ENCODE results near the gene KLHL36.

The KLHL36 gene

GRCh38 chr16:84633622-84634021, 14.7 kb upstream of the KLHL36 start:
- no peak for TF ChIP-seq POLR2AphosphoS5 (IDR thresholded peaks at IDR 0.05; ENCODE audit: low read depth, low read length)
- TF ChIP-seq POLR2A (IDR thresholded peaks at IDR 0.05; ENCODE audit: low read depth, low read length), result no peak
- no peak for TF ChIP-seq TAF1 (IDR thresholded peaks at IDR 0.05; ENCODE audit: borderline replicate concordance, low read depth, low read length)
- FAIRE-seq (no peak), DNase-seq (ENCODE audit: insufficient read length) (no peak)

DNA sequence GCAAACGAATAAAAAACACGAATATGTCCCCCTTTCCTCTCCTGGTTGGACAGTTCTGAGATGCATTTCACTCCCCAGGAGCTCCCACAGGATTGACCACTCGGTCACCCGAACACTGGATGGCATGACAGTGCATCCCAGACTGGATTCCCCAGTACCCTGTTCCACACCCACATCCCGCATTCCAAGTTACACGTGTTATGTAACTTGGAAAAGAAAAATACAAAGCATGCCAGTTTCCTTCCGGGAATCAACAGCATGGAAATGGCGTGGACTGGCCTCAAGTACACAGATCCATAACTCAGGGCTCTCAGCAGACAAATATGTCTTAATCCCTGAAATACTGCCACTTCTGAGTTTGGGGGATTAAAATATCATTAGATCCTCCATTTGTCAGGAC, 12.6 kb upstream of the KLHL36 start:
- FAIRE-seq, result no peak
- no peak for DNase-seq (ENCODE audit: insufficient read length)
- TF ChIP-seq POLR2A (IDR thresholded peaks at IDR 0.05; ENCODE audit: low read depth, low read length), result no peak
- no peak for TF ChIP-seq TAF1 (IDR thresholded peaks at IDR 0.05; ENCODE audit: borderline replicate concordance, low read depth, low read length)
- TF ChIP-seq POLR2AphosphoS5 (IDR thresholded peaks at IDR 0.05; ENCODE audit: low read depth, low read length), result no peak

DNA sequence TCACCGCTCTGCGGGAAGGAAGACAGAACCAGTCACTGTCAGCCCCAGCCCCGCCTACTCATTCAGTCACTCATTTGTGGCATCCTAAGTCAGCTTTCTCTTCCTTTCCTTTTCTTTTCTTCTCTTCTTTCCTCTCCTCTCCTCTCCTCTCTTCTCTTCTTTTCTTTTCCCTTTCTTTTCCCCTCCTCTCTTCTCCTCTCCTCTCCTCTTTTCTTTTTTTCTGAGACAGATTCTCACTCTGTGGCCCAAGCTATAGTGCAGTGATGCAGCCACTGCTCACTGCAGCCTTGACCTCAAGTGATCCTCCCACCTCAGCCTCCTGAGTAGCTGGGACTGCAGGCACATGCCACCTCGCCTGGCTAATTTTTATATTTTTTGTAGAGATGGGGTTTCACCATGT, 10.6 kb upstream of the KLHL36 start:
- FAIRE-seq, result no peak
- no peak for DNase-seq (ENCODE audit: insufficient read length)
- TF ChIP-seq TAF1 (IDR thresholded peaks at IDR 0.05; ENCODE audit: borderline replicate concordance, low read depth, low read length) (no peak), POLR2AphosphoS5 (IDR thresholded peaks at IDR 0.05; ENCODE audit: low read depth, low read length) (no peak), POLR2A (IDR thresholded peaks at IDR 0.05; ENCODE audit: low read depth, low read length) (no peak)

GRCh38 chr16:84638231-84638806, 10.0 kb upstream of the KLHL36 start:
- FAIRE-seq (no peak), DNase-seq (ENCODE audit: insufficient read length) (no peak)
- TF ChIP-seq POLR2AphosphoS5 (IDR thresholded peaks at IDR 0.05; ENCODE audit: low read depth, low read length) (no peak), TAF1 (IDR thresholded peaks at IDR 0.05; ENCODE audit: borderline replicate concordance, low read depth, low read length) (no peak), POLR2A (IDR thresholded peaks at IDR 0.05; ENCODE audit: low read depth, low read length) (no peak)

GRCh38 chr16:84640145-84640544, 8.2 kb upstream of the KLHL36 start:
- TF ChIP-seq POLR2A (IDR thresholded peaks at IDR 0.05; ENCODE audit: low read depth, low read length) (no peak), TAF1 (IDR thresholded peaks at IDR 0.05; ENCODE audit: borderline replicate concordance, low read depth, low read length) (no peak), POLR2AphosphoS5 (IDR thresholded peaks at IDR 0.05; ENCODE audit: low read depth, low read length) (no peak)
- DNase-seq (ENCODE audit: insufficient read length), result no peak
- no peak for FAIRE-seq

DNA sequence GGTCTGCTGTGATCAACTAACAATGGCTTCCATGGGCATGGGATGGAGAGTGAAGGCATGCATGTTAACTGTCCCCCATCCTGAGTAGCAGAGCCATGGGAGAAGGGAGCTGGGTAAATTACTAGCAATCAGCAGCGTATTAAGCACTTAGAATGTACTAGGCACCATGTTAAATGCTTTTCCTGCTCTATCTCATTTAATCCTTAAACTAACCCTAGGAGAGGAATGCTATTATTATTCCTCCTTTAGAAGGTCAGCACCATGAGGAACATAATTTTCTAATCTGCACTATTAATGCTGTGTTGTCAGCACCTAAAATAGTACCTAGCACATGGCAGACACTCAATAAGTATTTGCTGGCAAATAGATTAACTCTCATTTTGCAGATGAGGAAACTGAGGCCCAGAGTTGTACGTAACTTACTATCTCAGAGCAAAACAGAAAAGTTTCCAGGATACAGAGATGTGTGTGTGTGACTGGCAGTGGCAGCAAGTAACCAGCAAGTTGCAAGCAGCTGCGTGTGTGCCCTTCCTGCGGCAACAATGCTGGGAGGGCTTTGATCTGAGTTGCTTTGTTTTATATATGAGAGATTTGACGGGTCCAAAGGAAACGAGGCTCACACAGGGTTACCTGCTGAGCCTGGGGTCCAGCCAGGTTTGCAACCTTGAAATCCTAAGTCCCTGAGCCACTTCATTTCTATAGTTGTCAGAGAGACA, 6.5 kb upstream of the KLHL36 start:
- no peak for FAIRE-seq

GRCh38 chr16:84643180-84643583, 5.1 kb upstream of the KLHL36 start:
- no peak for DNase-seq (ENCODE audit: insufficient read length)
- FAIRE-seq, result no peak
- no peak for TF ChIP-seq TAF1 (IDR thresholded peaks at IDR 0.05; ENCODE audit: borderline replicate concordance, low read depth, low read length)
- TF ChIP-seq POLR2A (IDR thresholded peaks at IDR 0.05; ENCODE audit: low read depth, low read length), result no peak
- no peak for TF ChIP-seq POLR2AphosphoS5 (IDR thresholded peaks at IDR 0.05; ENCODE audit: low read depth, low read length)

More for the DNA sequence above, 6.5 kb upstream of the KLHL36 start:
- no peak for TF ChIP-seq TAF1 (IDR thresholded peaks at IDR 0.05; ENCODE audit: borderline replicate concordance, low read depth, low read length)
- TF ChIP-seq POLR2A (IDR thresholded peaks at IDR 0.05; ENCODE audit: low read depth, low read length), result no peak
- no peak for TF ChIP-seq POLR2AphosphoS5 (IDR thresholded peaks at IDR 0.05; ENCODE audit: low read depth, low read length)
- no peak for DNase-seq (ENCODE audit: insufficient read length)

GRCh38 chr16:84643674-84644073, 4.6 kb upstream of the KLHL36 start:
- DNase-seq (ENCODE audit: insufficient read length) (no peak), FAIRE-seq (no peak)
- no peak for TF ChIP-seq TAF1 (IDR thresholded peaks at IDR 0.05; ENCODE audit: borderline replicate concordance, low read depth, low read length)
- TF ChIP-seq POLR2AphosphoS5 (IDR thresholded peaks at IDR 0.05; ENCODE audit: low read depth, low read length), result no peak
- no peak for TF ChIP-seq POLR2A (IDR thresholded peaks at IDR 0.05; ENCODE audit: low read depth, low read length)

GRCh38 chr16:84648595-84649510, 542 bp downstream of the KLHL36 start:
- FAIRE-seq, result no peak
- TF ChIP-seq POLR2AphosphoS5 (IDR thresholded peaks at IDR 0.05; ENCODE audit: low read depth, low read length) (no peak), POLR2A (IDR thresholded peaks at IDR 0.05; ENCODE audit: low read depth, low read length) (no peak)
- peak; percentile 86 for DNase-seq (ENCODE audit: insufficient read length)

- TF ChIP-seq TAF1 (IDR thresholded peaks at IDR 0.05; ENCODE audit: borderline replicate concordance, low read depth, low read length) (no peak), POLR2AphosphoS5 (IDR thresholded peaks at IDR 0.05; ENCODE audit: low read depth, low read length) (no peak), POLR2A (IDR thresholded peaks at IDR 0.05; ENCODE audit: low read depth, low read length) (no peak)
- FAIRE-seq, result no peak
- no peak for DNase-seq (ENCODE audit: insufficient read length)
Measured at GRCh38 chr16:84649511-84649861, 1.2 kb downstream of the KLHL36 start.

GRCh38 chr16:84650062-84650991, 2.0 kb downstream of the KLHL36 start:
- DNase-seq (ENCODE audit: insufficient read length) (no peak), FAIRE-seq (no peak)
- TF ChIP-seq POLR2A (IDR thresholded peaks at IDR 0.05; ENCODE audit: low read depth, low read length) (no peak), POLR2AphosphoS5 (IDR thresholded peaks at IDR 0.05; ENCODE audit: low read depth, low read length) (no peak), TAF1 (IDR thresholded peaks at IDR 0.05; ENCODE audit: borderline replicate concordance, low read depth, low read length) (no peak)
